GM12875 (cell line): ENCODE data around the gene CARD6.
"Not testable (repeated sequence)": the region's sequence is repeated elsewhere in the genome, so short reads cannot be mapped to it uniquely, and the experiment has no call there.

ENCODE experiments used
- H3K4me3 ChIP-seq: one replicate; pipeline ENCODE4 v1.5.1; 2011; ENCODE audit warnings: low read depth, low read length, control low read depth
- CTCF ChIP-seq: IDR thresholded peaks from 2 replicates; pipeline ENCODE4 v1.5.1; 2011; ENCODE audit warnings: low read depth, mild to moderate bottlenecking, control low read depth, inconsistent platforms, low read length, moderate library complexity, borderline replicate concordance; ENCODE audit not compliant: insufficient read depth

The CARD6 gene

GRCh38 chr5:40841068-40841805 is at the start of gene CARD6:
Gene CARD6, plus strand, starts transcription at chr5:40841367. Its CDS starts 16 bp downstream, at chr5:40841383.
- TF ChIP-seq CTCF, result no peak
- H3K4me3 ChIP-seq, result peak within 1 kb of the TSS; percentile 13

GRCh38 chr5:40791715-40792139 is 49.4 kb upstream of the CARD6 start:
- H3K4me3 ChIP-seq, result no peak overlapping the region
- no peak for TF ChIP-seq CTCF

DNA sequence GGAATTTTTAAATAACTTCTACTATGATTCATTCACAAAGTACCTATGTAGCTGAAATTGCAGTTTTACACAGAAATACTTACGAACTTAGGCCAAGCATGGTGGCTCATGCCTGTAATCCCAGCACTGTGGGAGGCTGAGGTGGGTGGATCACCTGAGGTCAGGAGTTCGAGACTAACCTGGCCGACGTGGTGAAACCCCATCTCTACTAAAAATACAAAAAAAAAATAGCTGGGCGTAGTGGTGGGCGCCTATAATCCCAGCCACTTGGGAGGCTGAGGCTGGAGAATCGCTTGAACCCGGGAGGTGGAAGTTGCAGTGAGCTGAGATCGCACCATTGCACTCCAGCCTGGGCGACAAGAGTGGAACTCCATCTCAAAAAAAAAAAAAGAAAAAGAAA is 48.5 kb upstream of the CARD6 start:
- H3K4me3 ChIP-seq, result not testable (repeated sequence)

- H3K4me3 ChIP-seq, result not testable (repeated sequence)
Measured at GRCh38 chr5:40794340-40794739, 46.8 kb upstream of the CARD6 start.

GRCh38 chr5:40794877-40795276 is 46.3 kb upstream of the CARD6 start:
- H3K4me3 ChIP-seq, result not testable (repeated sequence)

- TF ChIP-seq CTCF, result no peak
- H3K4me3 ChIP-seq, result no peak overlapping the region
Measured at GRCh38 chr5:40796487-40796889, 44.7 kb upstream of the CARD6 start.

DNA sequence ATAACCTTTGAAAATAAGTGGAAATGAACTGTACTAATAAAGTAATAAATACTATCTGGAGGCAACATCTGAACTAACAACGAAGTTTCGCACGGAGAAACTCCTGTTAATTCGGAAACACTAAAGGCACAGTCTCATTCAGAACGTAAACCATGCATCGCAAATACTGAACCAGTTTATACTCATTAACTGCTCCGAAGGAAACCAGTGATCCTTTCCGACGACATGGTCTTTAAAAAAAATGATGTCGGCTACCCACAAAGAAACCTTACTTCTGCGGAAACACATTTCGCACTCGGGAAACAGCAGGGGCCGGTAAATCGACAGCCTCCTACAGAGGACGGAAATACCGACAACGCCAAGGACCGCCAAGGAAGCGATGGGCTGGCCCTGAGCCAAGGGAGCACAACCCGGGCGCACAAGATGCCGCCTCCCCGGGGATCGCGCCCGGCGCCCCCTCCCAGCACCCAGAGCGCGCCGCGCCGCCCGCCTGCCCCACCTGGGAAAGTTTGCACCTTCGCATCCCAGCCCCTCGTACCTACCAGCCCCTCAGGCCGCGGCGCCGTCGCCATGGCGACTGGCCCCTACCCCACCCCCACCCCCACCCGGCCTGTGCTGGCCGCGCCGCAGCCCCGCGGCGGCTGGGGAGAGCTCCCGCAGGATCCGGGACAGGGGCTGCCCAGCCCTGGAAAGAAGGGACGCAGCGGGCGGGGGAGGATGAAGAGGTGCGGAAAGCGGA is 43.7 kb upstream of the CARD6 start:
- TF ChIP-seq CTCF, result no peak
- H3K4me3 ChIP-seq, result peak overlapping the region; percentile 72

DNA sequence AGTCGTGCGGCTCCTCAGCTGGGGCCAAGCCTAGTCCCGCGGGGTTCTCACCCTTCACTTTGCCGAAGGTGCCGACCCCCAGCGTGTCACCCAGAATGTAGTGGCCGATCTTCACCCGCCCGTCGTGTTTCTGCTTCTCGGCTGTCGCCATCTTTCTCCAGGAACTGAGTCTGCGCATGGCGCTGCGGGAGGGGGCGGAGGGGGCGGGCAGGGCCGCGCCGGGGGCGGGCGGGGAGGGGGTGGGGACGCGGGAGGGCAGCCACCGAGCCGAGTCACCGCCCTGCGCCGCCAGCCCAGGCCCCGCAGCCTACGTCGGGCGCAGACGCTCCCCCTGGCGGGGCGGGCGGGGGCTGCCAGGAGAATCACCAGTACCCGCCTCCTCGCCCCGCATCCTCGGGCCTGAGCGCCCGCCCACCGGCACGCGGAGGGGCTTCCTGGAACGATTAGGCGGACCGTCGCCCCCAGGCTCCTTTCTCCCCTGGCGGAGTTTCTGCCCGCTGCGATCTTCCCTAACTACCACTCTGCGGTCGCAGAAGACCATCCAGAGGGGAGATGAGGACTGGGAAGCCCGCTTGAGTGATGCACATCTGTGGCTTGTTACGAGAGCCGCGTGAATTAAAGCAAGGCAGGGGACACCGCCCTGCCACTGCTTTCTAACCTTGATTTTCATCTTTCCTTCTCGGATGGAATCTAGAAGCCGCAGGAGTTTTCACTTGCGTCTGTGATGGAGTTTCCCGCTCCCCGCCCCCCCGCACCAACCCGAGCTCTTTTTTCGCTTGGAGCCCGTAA is 43.0 kb upstream of the CARD6 start, which contains the start of gene PRKAA1:
PRKAA1 (minus strand) TSS at position 363 of the 789 bp plus-strand sequence; CDS start at position 178, 185 bp downstream.
- peak; percentile 81 for TF ChIP-seq CTCF
- peak within 1 kb of the TSS; percentile 72 for H3K4me3 ChIP-seq
